Lung (tissue), 12 donors: Measurements from ENCODE around the gene KRTAP10-10. TPM values are rescaled to one million over a fixed set of nuclear protein-coding genes. Genes with fewer than 3 reads are reported as not detected.

Source experiments
- ATAC-seq: fragments of 200-7000 bp; cut with Tn5 transposase; one replicate; pipeline ENCODE4 v1.9.1; 2020; ENCODE audit warnings: moderate number of reproducible peaks; ENCODE audit not compliant: insufficient read depth, low FRiP score
- DNase-seq, 3 donors: peaks; one replicate each; pipeline ENCODE4 v3.0.0-alpha.2; 2013 to 2017
- H3K27ac ChIP-seq, 2 donors: one replicate each; pipeline ENCODE4 v1.5.1; 2013; ENCODE audit warnings: mild to moderate bottlenecking in 2 of 2, moderate library complexity in 2 of 2, control low read depth in 1 of 2, inconsistent platforms in 1 of 2, low read depth in 1 of 2, low read length in 1 of 2
- H3K27me3 ChIP-seq, 3 donors: one replicate each; pipeline ENCODE4 v1.5.1; 2013; ENCODE audit warnings: low read length in 2 of 3; ENCODE audit not compliant: control insufficient read depth in 3 of 3, insufficient read depth in 3 of 3
- H3K36me3 ChIP-seq, 4 donors: one replicate each; pipeline ENCODE4 v1.5.1; 2013; ENCODE audit warnings: low read length in 4 of 4, mild to moderate bottlenecking in 1 of 4, moderate library complexity in 1 of 4; ENCODE audit not compliant: control insufficient read depth in 4 of 4, insufficient read depth in 4 of 4
- H3K4me1 ChIP-seq, 5 donors: one replicate each; pipeline ENCODE4 v1.5.1; 2013; ENCODE audit warnings: low read length in 5 of 5, mild to moderate bottlenecking in 2 of 5, moderate library complexity in 1 of 5; ENCODE audit not compliant: control insufficient read depth in 5 of 5, insufficient read depth in 5 of 5
- H3K4me3 ChIP-seq: one replicate; pipeline ENCODE4 v1.5.1; 2013; ENCODE audit warnings: mild to moderate bottlenecking, control low read depth, moderate library complexity
- H3K9ac ChIP-seq, 2 donors: one replicate each; pipeline ENCODE4 v1.5.1; 2013; ENCODE audit warnings: low read length in 2 of 2, control low read depth in 1 of 2; ENCODE audit not compliant: insufficient read depth in 1 of 2
- H3K9me3 ChIP-seq, 4 donors: one replicate each; pipeline ENCODE4 v1.5.1; 2013; ENCODE audit warnings: low read length in 3 of 4, mild to moderate bottlenecking in 1 of 4, moderate library complexity in 1 of 4; ENCODE audit not compliant: control insufficient read depth in 4 of 4, insufficient read depth in 3 of 4
- WGBS, 2 donors: extraction: QIAGEN DNeasy Blood & Tissue Kit; methylation state at CpG; one replicate each; pipeline ENCODE4 v1.1.7; 2013; 5-methylcytosine and 5-hydroxymethylcytosine counted together
- polyA plus RNA-seq, 2 donors: library from polyadenylated mRNA; stranded (reverse); fragments of 200-250 nt; gene quantifications; one replicate each; pipeline ENCODE4 v1.2.1, GENCODE V29; 2013
- total RNA-seq, 2 donors: library from RNA; depleted of rRNA in 1 of 2; stranded (reverse); fragments of >200 nt in 1 of 2; gene quantifications; one replicate each; pipeline ENCODE4 v1.2.1, GENCODE V29; 2014 to 2021
- TF ChIP-seq, protein P1 (sequence below): IDR thresholded peaks from 2 replicates; pipeline ENCODE4 v1.5.1; 2012; ENCODE audit warnings: mild to moderate bottlenecking; ENCODE audit errors: control extremely low read depth, extremely low read depth
- donor health status: control.
- donor health status: control.
- donor health status: Bipolar disorder and iron deficiency.
- donor health status: healthy.
- donor health status: DM: yes; HTN: yes; CAD: no.

Gene KRTAP10-10
- total and polyA plus RNA-seq, 4 donors: not detected

DNA sequence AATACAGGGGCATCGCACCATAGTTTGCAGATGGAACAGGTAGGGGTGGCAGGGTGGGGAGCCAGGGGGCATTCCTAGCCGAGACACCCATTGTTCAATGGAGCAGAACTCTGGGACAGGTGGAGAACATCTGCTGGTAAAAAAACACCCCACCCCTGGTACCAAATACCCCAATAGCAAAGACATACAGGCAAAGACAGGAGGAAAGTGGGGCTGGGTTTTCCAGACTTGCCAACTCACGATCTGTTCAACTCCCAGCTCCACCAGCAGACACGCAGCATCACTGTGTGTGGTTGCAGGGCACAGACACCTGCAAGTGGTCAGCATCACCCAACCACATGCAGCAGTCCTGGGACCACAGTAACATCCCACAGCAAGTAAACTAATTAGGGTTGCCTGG, 25.6 kb upstream of the KRTAP10-10 start:
- ATAC-seq (no peak), DNase-seq (no peak)
- Histone ChIP-seq H3K9ac (no peak overlapping the region), H3K4me1 (no peaks in the 10 kb centered on the region), H3K27me3 (no peaks in the 10 kb centered on the region), H3K9me3 (peaks cover 0 to 20% (median 3%) of the 10 kb centered on the region in 4 donors), H3K27ac (no peak overlapping the region), H3K36me3 (no peaks in the 10 kb centered on the region), H3K4me3 (no peak overlapping the region)
- TF ChIP-seq, protein P1, sequence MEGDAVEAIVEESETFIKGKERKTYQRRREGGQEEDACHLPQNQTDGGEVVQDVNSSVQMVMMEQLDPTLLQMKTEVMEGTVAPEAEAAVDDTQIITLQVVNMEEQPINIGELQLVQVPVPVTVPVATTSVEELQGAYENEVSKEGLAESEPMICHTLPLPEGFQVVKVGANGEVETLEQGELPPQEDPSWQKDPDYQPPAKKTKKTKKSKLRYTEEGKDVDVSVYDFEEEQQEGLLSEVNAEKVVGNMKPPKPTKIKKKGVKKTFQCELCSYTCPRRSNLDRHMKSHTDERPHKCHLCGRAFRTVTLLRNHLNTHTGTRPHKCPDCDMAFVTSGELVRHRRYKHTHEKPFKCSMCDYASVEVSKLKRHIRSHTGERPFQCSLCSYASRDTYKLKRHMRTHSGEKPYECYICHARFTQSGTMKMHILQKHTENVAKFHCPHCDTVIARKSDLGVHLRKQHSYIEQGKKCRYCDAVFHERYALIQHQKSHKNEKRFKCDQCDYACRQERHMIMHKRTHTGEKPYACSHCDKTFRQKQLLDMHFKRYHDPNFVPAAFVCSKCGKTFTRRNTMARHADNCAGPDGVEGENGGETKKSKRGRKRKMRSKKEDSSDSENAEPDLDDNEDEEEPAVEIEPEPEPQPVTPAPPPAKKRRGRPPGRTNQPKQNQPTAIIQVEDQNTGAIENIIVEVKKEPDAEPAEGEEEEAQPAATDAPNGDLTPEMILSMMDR: no peak
- WGBS, 2 donors: 83 to 86% methylated on average over 4 of the region's 4 CpGs

DNA sequence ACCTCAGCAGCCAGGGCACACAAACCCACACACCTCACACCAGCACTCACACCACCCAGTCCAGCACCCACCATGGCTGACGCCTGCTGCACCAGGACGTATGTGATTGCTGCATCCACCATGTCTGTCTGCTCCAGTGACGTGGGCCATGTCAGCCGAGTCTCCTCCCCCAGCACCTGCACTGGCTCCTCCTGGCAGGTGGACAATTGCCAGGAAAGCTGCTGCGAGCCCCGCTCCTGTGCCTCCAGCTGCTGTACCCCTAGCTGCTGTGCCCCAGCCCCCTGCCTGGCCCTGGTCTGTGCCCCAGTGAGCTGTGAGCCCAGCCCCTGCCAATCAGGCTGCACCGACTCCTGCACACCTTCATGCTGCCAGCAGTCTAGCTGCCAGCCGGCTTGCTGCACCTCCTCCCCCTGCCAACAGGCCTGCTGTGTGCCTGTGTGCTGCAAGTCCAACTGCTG, 25.1 kb upstream of the KRTAP10-10 start, which contains the start of gene KRTAP10-8:
KRTAP10-8 (plus strand) TSS at position 51 of the 458 bp plus-strand sequence; CDS start at position 73, 22 bp downstream.
- WGBS, 2 donors: 91 to 93% methylated on average over 8 of the region's 8 CpGs

DNA sequence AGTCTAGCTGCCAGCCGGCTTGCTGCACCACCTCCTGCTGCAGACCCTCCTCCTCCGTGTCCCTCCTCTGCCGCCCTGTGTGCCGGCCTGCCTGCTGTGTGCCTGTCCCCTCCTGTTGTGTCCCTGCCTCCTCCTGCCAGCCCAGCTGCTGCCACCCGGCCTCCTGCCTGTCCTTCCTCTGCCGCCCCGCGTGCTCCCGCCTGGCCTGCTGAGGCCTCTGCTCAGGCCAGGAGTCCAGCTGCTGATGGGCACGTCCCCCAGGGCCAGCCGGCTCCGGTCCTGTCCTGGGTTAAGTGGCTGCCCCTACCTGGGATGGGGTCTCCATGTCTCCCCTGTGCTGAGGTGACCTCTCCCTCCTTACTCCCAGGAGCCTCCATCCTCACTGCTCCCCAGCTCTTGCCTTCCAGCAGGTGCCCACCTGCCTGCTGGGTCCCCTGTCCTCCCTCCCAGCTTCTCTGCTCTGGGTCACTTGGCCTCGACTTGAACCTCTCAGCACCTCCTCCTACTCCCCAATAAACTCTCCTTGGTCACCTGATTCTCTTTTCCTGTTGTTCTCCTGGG, 24.4 kb upstream of the KRTAP10-10 start:
- Histone ChIP-seq H3K36me3 (no peaks in the 10 kb centered on the region), H3K27me3 (no peaks in the 10 kb centered on the region), H3K4me3 (no peak overlapping the region), H3K27ac (no peak overlapping the region), H3K4me1 (no peaks in the 10 kb centered on the region), H3K9ac (no peak overlapping the region), H3K9me3 (peaks cover 0 to 20% (median 3%) of the 10 kb centered on the region in 4 donors)
- DNase-seq (no peak), ATAC-seq (no peak)
- TF ChIP-seq, protein P1: no peak
- WGBS, 2 donors: 84 to 90% methylated on average over 12 to 13 of the region's 13 CpGs

More for the DNA sequence above, 25.1 kb upstream of the KRTAP10-10 start, which contains the start of gene KRTAP10-8:
- ATAC-seq (no peak), DNase-seq (no peak)
- Histone ChIP-seq H3K36me3 (no peaks in the 10 kb centered on the region), H3K27ac (no peak within 1 kb of the TSS), H3K9ac (no peak within 1 kb of the TSS), H3K4me1 (no peaks in the 10 kb centered on the region), H3K9me3 (peaks cover 0 to 20% (median 3%) of the 10 kb centered on the region in 4 donors), H3K4me3 (no peak within 1 kb of the TSS), H3K27me3 (no peaks in the 10 kb centered on the region)
- TF ChIP-seq, protein P1: no peak
